H7 (cell line): ENCODE measurements around the gene GTF2H4. TPM values are rescaled to one million over a fixed set of nuclear protein-coding genes. Genes with fewer than 3 reads are reported as not detected.
"Not testable (repeated sequence)": the region's sequence is repeated elsewhere in the genome, so short reads cannot be mapped to it uniquely, and the experiment has no call there.

ENCODE experiments used
- DNase-seq: peaks from one replicate; pipeline ENCODE4 v3.0.0; 2012
- H3K27me3 ChIP-seq: 2 replicates; pipeline ENCODE4 v1.6.0; 2011; ENCODE audit warnings: mild to moderate bottlenecking, low read length; ENCODE audit not compliant: control insufficient read depth, insufficient read depth
- H3K36me3 ChIP-seq: replicated peaks from 2 replicates; pipeline ENCODE4 v1.5.1; 2011; ENCODE audit warnings: low read length; ENCODE audit not compliant: control insufficient read depth, insufficient read depth
- H3K4me3 ChIP-seq: 2 replicates; pipeline ENCODE4 v1.5.1; 2011; ENCODE audit warnings: low read depth, mild to moderate bottlenecking, control low read depth, low read length, moderate library complexity; ENCODE audit not compliant: insufficient read depth
- total RNA-seq: library from RNA; depleted of rRNA; stranded (reverse); fragments of >200 nt; shearing (Covaris generic); gene quantifications from 2 replicates; pipeline ENCODE4 v1.2.3, GENCODE V29; 2014; rRNA removed

Gene GTF2H4
- 30.5 and 30.9 TPM in 2 replicates for total RNA-seq

DNA sequence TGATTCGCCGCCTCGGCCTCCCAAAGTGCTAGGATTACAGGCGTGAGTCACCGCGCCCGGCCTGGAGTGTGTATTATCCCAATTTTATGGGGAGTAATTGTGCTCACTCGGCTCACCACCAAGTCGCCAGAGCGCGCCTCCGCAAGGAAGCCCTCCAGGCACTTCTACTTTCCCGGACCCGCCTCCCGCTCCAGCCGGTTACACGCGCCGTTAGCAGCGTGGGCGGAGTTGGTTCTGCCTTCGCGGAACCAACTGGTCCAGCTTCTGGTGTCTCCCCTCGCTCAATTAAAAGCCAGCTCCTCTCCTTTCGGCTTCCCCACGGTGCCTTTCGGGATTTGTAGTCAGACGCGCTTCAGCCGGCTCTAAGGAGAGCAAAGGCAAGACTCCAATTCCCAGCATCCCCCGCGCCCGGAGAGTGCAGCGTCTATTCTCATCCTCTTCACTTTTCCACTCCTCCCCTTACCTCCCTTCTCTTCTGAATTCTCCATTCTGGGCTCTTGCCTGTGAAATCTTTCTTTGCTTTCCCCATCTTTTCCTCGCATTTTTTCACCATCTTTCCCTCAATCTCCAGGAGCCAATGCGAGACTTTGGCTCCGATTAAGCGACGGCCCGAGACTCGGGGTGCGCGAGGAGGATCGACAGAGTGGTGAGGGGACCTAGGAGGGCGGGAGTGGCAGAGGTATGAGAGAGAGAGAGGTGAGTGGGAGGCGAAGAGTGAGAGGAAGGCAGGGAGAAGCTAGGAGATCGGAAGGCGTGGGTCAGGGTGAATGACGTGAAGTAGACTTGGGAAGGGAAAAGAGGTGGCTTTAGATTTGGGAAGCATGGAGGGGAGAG, at the start of gene GTF2H4:
TSS of gene GTF2H4 (plus strand) at position 450 of the 834 bp plus-strand sequence.
- Histone ChIP-seq H3K27me3 (no peaks in the 10 kb centered on the region), H3K36me3 (peaks cover 15% of the 10 kb centered on the region), H3K4me3 (peak within 1 kb of the TSS; percentile 70)
- DNase-seq: peak; percentile 94

GRCh38 chr6:30859726-30860125, 48.3 kb upstream of the GTF2H4 start:
- H3K4me3 ChIP-seq, H3K36me3 ChIP-seq, DNase-seq, H3K27me3 ChIP-seq: not testable (repeated sequence)

- H3K4me3 ChIP-seq: no peak overlapping the region
- no peaks in the 10 kb centered on the region for H3K27me3 ChIP-seq
- no peak for DNase-seq
- no peaks in the 10 kb centered on the region for H3K36me3 ChIP-seq
Observed at GRCh38 chr6:30861257-30862048, 46.6 kb upstream of the GTF2H4 start.

DNA sequence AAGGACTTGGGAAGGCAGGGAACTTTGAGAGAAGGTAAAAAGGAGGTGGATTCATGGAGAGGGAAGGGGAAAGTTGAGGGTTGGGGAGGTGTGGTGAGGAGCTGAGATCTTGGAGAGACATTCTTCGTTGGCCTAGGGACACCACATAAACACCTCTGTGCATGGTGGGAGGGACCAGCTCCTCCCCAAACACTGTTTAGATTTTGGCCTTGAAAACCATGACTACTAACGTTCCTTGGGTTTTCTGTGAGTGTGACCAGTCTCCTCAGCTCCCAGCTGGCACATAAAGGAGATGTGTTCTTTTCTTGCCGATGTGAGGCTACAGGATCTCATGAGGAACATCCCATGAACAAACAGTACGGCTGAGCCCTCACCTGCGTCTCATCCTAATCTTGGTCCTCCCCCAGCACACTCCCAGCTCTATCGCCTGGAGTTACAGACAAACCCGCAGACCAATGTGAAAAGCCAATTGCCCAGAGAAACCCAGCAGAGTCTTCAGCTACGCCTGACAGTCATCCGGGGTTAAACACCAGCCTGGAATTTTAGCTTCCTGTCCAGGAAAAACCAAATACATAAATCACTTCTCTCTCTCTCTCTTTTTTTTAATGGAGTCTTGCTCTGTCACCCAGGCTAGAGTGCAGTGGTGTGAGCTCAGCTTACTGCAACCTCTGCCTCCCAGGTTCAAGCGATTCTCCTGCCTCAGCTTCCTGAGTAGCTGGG, 45.7 kb upstream of the GTF2H4 start:
- H3K4me3 ChIP-seq: no peak overlapping the region
- no peak for DNase-seq
- no peaks in the 10 kb centered on the region for H3K27me3 ChIP-seq
- no peaks in the 10 kb centered on the region for H3K36me3 ChIP-seq

- Histone ChIP-seq H3K27me3 (no peaks in the 10 kb centered on the region), H3K4me3 (no peak overlapping the region), H3K36me3 (no peaks in the 10 kb centered on the region)
- DNase-seq: no peak
Observed at GRCh38 chr6:30864325-30864724, 43.7 kb upstream of the GTF2H4 start.

DNA sequence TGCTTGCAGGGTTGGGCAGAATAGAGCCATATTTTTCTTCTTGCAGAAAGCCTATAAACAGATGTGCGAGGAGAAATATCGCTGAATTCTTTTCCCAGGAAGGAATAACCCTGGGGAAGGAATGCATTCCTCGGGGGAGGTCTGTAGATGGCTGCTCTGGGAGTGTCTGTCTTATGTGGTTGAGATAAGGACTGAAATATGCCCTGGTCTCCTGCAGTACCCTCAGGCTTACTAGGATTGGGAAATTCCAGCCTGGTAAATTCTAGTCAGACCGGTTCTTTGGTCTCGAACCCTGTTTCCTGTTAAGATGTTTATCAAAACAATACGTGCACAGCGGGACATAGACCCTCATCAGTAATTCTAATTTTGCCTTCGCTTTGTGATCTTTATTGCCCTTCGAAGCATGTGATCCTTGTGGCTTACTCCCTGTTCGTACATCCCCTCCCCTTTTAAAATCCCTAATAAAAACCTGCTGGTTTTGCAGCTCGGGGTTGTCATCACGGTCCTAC, 38.7 kb upstream of the GTF2H4 start:
- H3K36me3 ChIP-seq, H3K27me3 ChIP-seq, DNase-seq, H3K4me3 ChIP-seq: not testable (repeated sequence)

GRCh38 chr6:30870546-30870945, 37.5 kb upstream of the GTF2H4 start:
- H3K4me3 ChIP-seq: no peak overlapping the region
- H3K36me3 ChIP-seq: no peaks in the 10 kb centered on the region
- no peaks in the 10 kb centered on the region for H3K27me3 ChIP-seq
- no peak for DNase-seq

GRCh38 chr6:30871592-30872183, 36.3 kb upstream of the GTF2H4 start:
- Histone ChIP-seq H3K4me3 (no peak overlapping the region), H3K27me3 (no peaks in the 10 kb centered on the region), H3K36me3 (no peaks in the 10 kb centered on the region)
- DNase-seq: no peak

- Histone ChIP-seq H3K27me3 (no peaks in the 10 kb centered on the region), H3K4me3 (no peak overlapping the region), H3K36me3 (no peaks in the 10 kb centered on the region)
- no peak for DNase-seq
Observed at GRCh38 chr6:30873137-30873640, 34.8 kb upstream of the GTF2H4 start.

DNA sequence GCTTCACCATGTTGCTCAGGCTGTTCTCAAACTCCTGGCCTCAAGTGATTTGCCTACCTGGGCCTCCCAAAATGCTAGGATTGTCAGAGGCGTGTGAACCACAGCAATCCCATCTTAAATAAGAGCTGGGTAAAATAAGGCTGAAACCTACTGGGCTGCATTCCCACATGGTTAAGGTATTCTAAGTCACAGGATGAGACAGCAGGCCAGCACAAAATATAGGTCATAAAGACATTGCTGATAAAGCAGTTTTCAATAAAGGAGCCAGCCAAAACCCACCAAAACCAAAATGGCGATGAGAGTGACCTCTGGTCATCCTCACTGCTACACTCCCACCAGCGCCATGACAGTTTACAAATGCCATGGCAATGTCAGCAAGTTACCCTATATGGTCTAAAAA, 34.2 kb upstream of the GTF2H4 start:
- DNase-seq, H3K36me3 ChIP-seq, H3K27me3 ChIP-seq, H3K4me3 ChIP-seq: not testable (repeated sequence)

DNA sequence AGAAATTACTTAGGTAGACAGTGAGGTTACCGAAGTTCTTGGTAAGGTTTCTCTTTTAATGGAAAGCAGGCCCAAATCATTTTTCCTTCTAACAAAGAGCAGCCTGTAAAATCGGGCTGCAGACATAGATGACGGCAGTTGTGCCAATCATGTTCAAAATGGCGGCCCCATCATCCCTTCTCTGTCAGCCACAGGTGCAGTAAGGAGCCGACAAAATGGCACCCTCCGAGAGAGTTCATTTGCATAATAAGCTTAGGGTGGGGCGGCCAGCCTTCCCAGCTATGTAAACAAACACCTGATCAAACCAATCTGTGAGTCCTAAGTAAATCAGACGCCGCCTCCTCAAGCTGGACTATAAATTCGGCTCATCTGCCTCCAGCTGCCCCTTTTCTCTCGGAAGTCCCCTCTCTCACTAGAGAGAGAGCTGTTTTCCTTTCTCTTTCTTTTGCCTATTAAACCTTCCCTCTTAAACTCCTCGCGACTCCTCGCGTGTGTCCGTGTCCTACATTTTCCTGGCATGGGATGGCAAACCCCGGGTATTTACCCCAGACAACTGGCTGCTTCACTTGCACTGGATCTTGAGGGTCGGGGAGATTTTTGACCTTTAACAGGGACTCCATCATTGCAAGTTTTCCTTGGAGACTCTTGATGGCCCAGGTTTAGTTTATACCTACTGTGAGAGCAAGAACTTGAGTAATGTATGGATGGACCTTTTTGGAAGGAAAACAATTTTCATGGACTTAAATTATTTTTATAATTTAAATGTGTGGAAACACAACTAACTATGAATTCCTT, 32.6 kb upstream of the GTF2H4 start:
- Histone ChIP-seq H3K27me3 (no peaks in the 10 kb centered on the region), H3K36me3 (no peaks in the 10 kb centered on the region), H3K4me3 (no peak overlapping the region)
- DNase-seq: peak; percentile 14

DNA sequence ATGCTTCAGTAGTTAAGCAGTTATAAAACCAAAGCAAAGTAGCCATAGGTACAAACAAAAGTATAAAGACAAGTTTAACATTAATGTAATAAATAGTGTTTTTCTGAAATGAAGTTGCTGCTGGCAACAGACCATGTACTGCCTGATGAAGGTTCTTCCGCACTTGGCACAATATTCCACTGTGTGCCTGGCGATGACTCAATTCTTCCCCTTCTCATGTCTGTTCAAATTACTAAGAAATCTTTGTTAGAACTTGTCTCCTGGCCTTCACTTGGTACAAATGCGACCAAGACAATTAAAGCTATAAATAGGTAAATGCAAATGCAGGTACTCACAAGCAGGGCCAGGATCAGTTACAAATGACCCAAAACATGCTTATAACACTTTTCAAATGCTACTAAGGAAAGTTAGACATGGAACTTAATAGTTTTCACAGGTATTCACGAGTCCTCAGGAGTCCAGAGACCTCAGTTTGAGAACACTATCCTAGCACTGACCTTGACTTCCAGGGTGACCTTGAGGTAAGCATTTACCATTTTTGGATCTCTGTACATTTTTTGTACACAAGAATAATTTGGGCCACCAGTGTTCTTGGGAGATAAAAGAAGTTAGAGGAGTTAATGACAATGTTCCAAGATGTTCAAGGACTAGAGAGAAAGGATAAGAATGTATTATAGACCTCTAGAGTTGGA, 31.8 kb upstream of the GTF2H4 start:
- Histone ChIP-seq H3K27me3 (no peaks in the 10 kb centered on the region), H3K4me3 (no peak overlapping the region), H3K36me3 (no peaks in the 10 kb centered on the region)
- no peak for DNase-seq
